Medulla oblongata (tissue), 1 donor: Measurements from ENCODE around the gene SOX6.
A peak's percentile ranks its signal among the peaks of the same experiment; 100 is the strongest.

ENCODE experiments used
- DNase-seq: peaks from one replicate; pipeline ENCODE4 v3.0.0-alpha.2; 2015; ENCODE audit errors: extremely low spot score

Gene SOX6

GRCh38 chr11:16365581-16366228 lies 9.4 kb upstream of the SOX6 start:
- DNase-seq, result peak; percentile 36

GRCh38 chr11:16364254-16364653 lies 7.9 kb upstream of the SOX6 start:
- no peak for DNase-seq

GRCh38 chr11:16363706-16364105 lies 7.4 kb upstream of the SOX6 start:
- DNase-seq, result no peak

GRCh38 chr11:16361108-16361865 lies 4.9 kb upstream of the SOX6 start:
- DNase-seq, result no peak

GRCh38 chr11:16359369-16359768 lies 3.0 kb upstream of the SOX6 start:
- DNase-seq, result no peak

- DNase-seq, result no peak
These were observed 2.4 kb upstream of the SOX6 start for GRCh38 chr11:16358726-16359125.

- no peak for DNase-seq
These were observed 1.4 kb upstream of the SOX6 start for GRCh38 chr11:16357775-16358174.

GRCh38 chr11:16356761-16357393 lies 531 bp upstream of the SOX6 start:
- peak; percentile 72 for DNase-seq

- DNase-seq, result no peak
These were observed 3.6 kb downstream of the SOX6 start for GRCh38 chr11:16352707-16353106.

- DNase-seq, result no peak
These were observed 6.2 kb downstream of the SOX6 start for GRCh38 chr11:16350125-16350524.

- DNase-seq, result no peak
These were observed 8.2 kb downstream of the SOX6 start for GRCh38 chr11:16347928-16348685.

- no peak for DNase-seq
These were observed 9.4 kb downstream of the SOX6 start for GRCh38 chr11:16346975-16347374.

GRCh38 chr11:16341853-16342252 lies 14.5 kb downstream of the SOX6 start:
- no peak for DNase-seq

- DNase-seq, result no peak
These were observed 18.0 kb downstream of the SOX6 start for GRCh38 chr11:16338393-16338792.

- no peak for DNase-seq
These were observed 18.7 kb downstream of the SOX6 start for GRCh38 chr11:16337421-16338213.

- no peak for DNase-seq
These were observed 19.6 kb downstream of the SOX6 start for GRCh38 chr11:16336721-16337120.

- no peak for DNase-seq
These were observed 20.1 kb downstream of the SOX6 start for GRCh38 chr11:16336204-16336603.

- DNase-seq, result no peak
These were observed 20.9 kb downstream of the SOX6 start for GRCh38 chr11:16335236-16335962.

GRCh38 chr11:16326679-16327297 lies 29.6 kb downstream of the SOX6 start:
- DNase-seq, result no peak

GRCh38 chr11:16322190-16322589 lies 34.2 kb downstream of the SOX6 start:
- DNase-seq, result no peak
